ENCODE measurements around the gene XPC. TPM values are rescaled to one million over a fixed set of nuclear protein-coding genes. Genes with fewer than 3 reads are reported as not detected.

The XPC gene
- total RNA-seq, 1 experiment from 2014 or later = 24.3 TPM

DNA sequence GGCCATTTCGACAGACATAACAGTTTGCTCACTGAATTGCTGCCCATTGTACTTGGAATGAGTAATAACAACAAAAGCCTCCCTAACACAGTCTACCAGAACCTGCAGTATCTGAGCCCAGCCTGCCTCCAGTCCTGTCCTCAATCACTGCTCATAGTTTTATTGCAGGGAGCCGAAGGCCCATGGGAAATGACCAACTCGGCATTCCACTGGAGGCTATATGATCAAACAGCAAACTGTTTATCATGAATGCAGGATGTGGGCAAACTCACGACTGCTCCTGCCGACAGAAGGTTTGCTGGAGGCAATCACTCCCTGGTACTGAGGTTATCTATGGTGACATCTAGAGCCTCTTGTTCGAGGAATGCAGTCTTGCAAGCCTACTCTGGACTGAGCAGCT, 46.5 kb upstream of the XPC start:
- BruUV-seq (replicated peaks) = no TSS peak
- H3K36me3 Mint-ChIP-seq (ENCODE audit: insufficient read depth, unreplicated experiment) = no peaks in the 10 kb centered on the region
- TF ChIP-seq, protein P1, sequence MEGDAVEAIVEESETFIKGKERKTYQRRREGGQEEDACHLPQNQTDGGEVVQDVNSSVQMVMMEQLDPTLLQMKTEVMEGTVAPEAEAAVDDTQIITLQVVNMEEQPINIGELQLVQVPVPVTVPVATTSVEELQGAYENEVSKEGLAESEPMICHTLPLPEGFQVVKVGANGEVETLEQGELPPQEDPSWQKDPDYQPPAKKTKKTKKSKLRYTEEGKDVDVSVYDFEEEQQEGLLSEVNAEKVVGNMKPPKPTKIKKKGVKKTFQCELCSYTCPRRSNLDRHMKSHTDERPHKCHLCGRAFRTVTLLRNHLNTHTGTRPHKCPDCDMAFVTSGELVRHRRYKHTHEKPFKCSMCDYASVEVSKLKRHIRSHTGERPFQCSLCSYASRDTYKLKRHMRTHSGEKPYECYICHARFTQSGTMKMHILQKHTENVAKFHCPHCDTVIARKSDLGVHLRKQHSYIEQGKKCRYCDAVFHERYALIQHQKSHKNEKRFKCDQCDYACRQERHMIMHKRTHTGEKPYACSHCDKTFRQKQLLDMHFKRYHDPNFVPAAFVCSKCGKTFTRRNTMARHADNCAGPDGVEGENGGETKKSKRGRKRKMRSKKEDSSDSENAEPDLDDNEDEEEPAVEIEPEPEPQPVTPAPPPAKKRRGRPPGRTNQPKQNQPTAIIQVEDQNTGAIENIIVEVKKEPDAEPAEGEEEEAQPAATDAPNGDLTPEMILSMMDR (IDR thresholded peaks at IDR 0.05; ENCODE audit: unreplicated experiment) = no peak

DNA sequence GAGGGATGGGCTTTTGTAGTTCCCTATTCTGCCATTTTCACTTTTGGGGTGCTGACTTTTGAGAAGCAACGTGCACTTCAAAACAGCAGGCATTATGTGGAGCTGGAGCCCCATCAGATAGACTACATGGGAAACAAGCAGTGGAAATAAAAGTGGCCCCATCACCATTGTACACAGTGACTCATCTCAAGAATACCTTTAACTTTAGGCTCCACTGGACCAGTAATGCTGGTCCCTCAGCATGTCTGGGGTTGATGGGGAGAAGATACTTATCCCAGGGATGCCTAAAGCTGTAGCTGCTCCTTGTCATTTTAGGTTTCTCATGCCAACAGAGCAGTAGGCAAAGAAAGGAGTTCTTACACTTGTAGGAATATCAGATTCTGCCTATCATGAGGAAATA, 45.2 kb upstream of the XPC start:
- TF ChIP-seq, protein P1 (IDR thresholded peaks at IDR 0.05; ENCODE audit: unreplicated experiment) = no peak
- intact Hi-C loops (cut with micrococcal nuclease; ENCODE audit: unreplicated experiment) = no loop called here
- Mint-ChIP-seq H3K27me3 (ENCODE audit: unreplicated experiment) (no peaks in the 10 kb centered on the region), H3K27ac (ENCODE audit: unreplicated experiment) (no peak overlapping the region), H3K4me3 (ENCODE audit: low read depth, unreplicated experiment) (no peak overlapping the region), H3K36me3 (ENCODE audit: insufficient read depth, unreplicated experiment) (no peaks in the 10 kb centered on the region), H3K9me3 (ENCODE audit: low read depth, unreplicated experiment) (peaks cover 6% of the 10 kb centered on the region), H3K4me1 (ENCODE audit: low read depth, unreplicated experiment) (peaks cover 50% of the 10 kb centered on the region)
- no TSS peak for BruUV-seq (replicated peaks)
- CTCF ChIA-PET = no interaction called here
- DNase-seq = no peak

More for the DNA sequence above, 46.5 kb upstream of the XPC start:
- CTCF ChIA-PET = no interaction called here
- H3K27ac Mint-ChIP-seq (ENCODE audit: unreplicated experiment) = peak overlapping the region; percentile 24
- no peak for DNase-seq
- H3K4me1 Mint-ChIP-seq (ENCODE audit: low read depth, unreplicated experiment) = peaks cover 55% of the 10 kb centered on the region
- intact Hi-C loops (cut with micrococcal nuclease; ENCODE audit: unreplicated experiment) = loop anchor here (1.0 kb wide), 1 partner anchor 22 kb away; no protein-coding TSS in a partner anchor
- no peaks in the 10 kb centered on the region for H3K27me3 Mint-ChIP-seq (ENCODE audit: unreplicated experiment)
- H3K9me3 Mint-ChIP-seq (ENCODE audit: low read depth, unreplicated experiment) = peaks cover 6% of the 10 kb centered on the region
- H3K4me3 Mint-ChIP-seq (ENCODE audit: low read depth, unreplicated experiment) = peak overlapping the region; percentile 3

DNA sequence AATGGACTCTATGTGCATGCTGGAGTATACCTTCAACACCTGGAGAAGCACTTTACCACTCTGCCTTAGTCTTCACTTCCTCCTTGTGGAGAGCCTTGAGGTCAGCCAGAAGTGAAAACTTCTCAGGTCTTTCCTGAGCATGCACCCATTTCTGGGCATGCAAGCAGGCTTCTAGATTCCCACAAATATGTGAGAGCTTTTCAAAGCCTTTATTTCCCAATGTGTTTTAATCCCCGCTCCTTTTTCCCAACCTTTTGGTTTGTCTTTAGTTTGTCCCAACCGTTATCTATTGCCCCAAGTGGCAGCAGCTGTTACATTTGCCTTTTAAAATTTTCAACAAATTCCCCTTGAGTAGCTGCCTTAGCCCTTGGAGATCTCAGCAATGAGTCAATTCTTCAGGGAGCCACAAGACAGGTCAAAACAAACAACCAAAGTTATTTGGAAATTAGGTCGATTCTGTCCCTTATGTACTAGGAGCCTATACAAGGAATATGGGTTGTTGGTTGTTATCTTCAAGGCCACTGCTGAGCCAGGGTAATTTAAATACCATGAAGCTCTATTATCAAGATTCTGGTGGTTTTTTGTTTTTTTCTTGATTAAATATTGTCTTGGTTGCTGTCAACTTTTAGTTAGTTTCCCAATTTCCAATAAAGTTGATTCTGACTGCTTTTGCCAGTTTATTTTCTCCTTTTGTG, 44.6 kb upstream of the XPC start:
- Mint-ChIP-seq H3K4me1 (ENCODE audit: low read depth, unreplicated experiment) (peaks cover 44% of the 10 kb centered on the region), H3K36me3 (ENCODE audit: insufficient read depth, unreplicated experiment) (no peaks in the 10 kb centered on the region), H3K27ac (ENCODE audit: unreplicated experiment) (no peak overlapping the region), H3K27me3 (ENCODE audit: unreplicated experiment) (no peaks in the 10 kb centered on the region), H3K9me3 (ENCODE audit: low read depth, unreplicated experiment) (peaks cover 6% of the 10 kb centered on the region), H3K4me3 (ENCODE audit: low read depth, unreplicated experiment) (no peak overlapping the region)
- CTCF ChIA-PET = interaction anchor here (0.8 kb wide), 1 partner anchor 1030 kb away, joined by 3 read pairs; no protein-coding TSS in a partner anchor
- no TSS peak for BruUV-seq (replicated peaks)
- TF ChIP-seq, protein P1 (IDR thresholded peaks at IDR 0.05; ENCODE audit: unreplicated experiment) = no peak
- DNase-seq = no peak
- intact Hi-C loops (cut with micrococcal nuclease; ENCODE audit: unreplicated experiment) = no loop called here

DNA sequence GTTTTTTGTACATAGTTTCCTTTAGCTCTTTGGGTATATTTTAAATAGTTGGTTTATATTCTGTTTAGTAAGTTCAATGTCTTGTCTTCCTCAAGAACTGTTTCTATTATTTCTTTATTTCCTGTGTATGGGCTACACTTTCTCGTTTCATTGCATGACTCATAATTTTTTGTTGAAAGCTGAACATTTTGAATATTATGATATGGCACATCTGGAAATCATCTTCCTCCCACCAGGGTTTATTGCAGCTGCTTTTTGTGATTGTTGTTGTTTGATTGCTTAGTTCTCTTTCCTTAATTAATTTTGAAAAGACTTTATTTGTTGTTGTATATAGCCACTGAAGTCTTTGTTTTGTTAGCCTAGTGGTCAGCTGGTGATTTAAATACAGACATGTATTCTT, 44.1 kb upstream of the XPC start:
- Mint-ChIP-seq H3K27ac (ENCODE audit: unreplicated experiment) (no peak overlapping the region), H3K9me3 (ENCODE audit: low read depth, unreplicated experiment) (peaks cover 6% of the 10 kb centered on the region), H3K4me3 (ENCODE audit: low read depth, unreplicated experiment) (no peak overlapping the region), H3K36me3 (ENCODE audit: insufficient read depth, unreplicated experiment) (no peaks in the 10 kb centered on the region), H3K4me1 (ENCODE audit: low read depth, unreplicated experiment) (peaks cover 38% of the 10 kb centered on the region), H3K27me3 (ENCODE audit: unreplicated experiment) (no peaks in the 10 kb centered on the region)
- TF ChIP-seq, protein P1 (IDR thresholded peaks at IDR 0.05; ENCODE audit: unreplicated experiment) = no peak
- BruUV-seq (replicated peaks) = no TSS peak
- intact Hi-C loops (cut with micrococcal nuclease; ENCODE audit: unreplicated experiment) = no loop called here
- CTCF ChIA-PET = interaction anchor here (0.8 kb wide), 1 partner anchor 1029 kb away, joined by 3 read pairs; no protein-coding TSS in a partner anchor
- DNase-seq = no peak

Measured in Calu3 (cell line).